GM12878 (cell line): Measurements from ENCODE around the gene ITGAL. TPM values are rescaled to one million over a fixed set of nuclear protein-coding genes. Genes with fewer than 3 reads are reported as not detected.

Experiments used
- ATAC-seq: fragments of 200-7000 bp; cut with Tn5 transposase; 3 replicates; pipeline ENCODE4 v1.9.1; 2020; ENCODE audit warnings: mild to moderate bottlenecking, moderate library complexity
- BruUV-seq: library from RNA; stranded (reverse); fragments of 400-500 nt; replicated peaks from 2 replicates; lab custom pipeline; 2021; lab: Mats Ljungman, UMichigan
- CTCF ChIA-PET: fragments of 300-600 bp; sonication (Branson Sonifier 250); formaldehyde crosslinking; extraction: SDS; loops from one replicate; lab custom pipeline; 2021; ENCODE audit warnings: inconsistent platforms; lab: Yijun Ruan, JAX
- POLR2A ChIA-PET: fragments of 350-600 bp; formaldehyde crosslinking; extraction: SDS; loops from one replicate; lab custom pipeline; 2021; ENCODE audit warnings: inconsistent platforms; lab: Charles Lee
- RAD21 ChIA-PET: fragments of 300-600 bp; sonication (Branson Sonifier 250); formaldehyde crosslinking; loops from one replicate; lab custom pipeline; 2023; ENCODE audit warnings: antibody characterized with exemption; ENCODE audit not compliant: unreplicated experiment; lab: Charles Lee
- SMC1A ChIA-PET: fragments of 300-600 bp; sonication (Branson Sonifier 250); formaldehyde crosslinking; loops from one replicate; lab custom pipeline; 2023; ENCODE audit not compliant: unreplicated experiment, uncharacterized antibody; lab: Charles Lee
- DNase-seq: peaks from one replicate; pipeline ENCODE4 v3.0.0-alpha.2; 2011; ENCODE audit warnings: low read depth, low spot score
- FAIRE-seq: peaks from 3 replicates; lab custom pipeline; 2011; peaks lifted over from hg19 to GRCh38; lab: Jason Lieb, UNC
- H2AFZ ChIP-seq: 2 replicates; pipeline ENCODE4 v1.6.0; 2011; ENCODE audit warnings: low read depth, low read length, control low read depth; ENCODE audit not compliant: control insufficient read depth
- H3K27ac ChIP-seq: 2 replicates; pipeline ENCODE4 v1.5.1; 2011; ENCODE audit warnings: control low read depth; ENCODE audit not compliant: control insufficient read depth, insufficient read depth
- H3K27me3 ChIP-seq, 2 experiments: replicated peaks in 1 of 2; 2 replicates each; pipeline versions ENCODE4 v1.6.0 to v1.6.1; 2011; ENCODE audit warnings: low read length in 1 of 2; ENCODE audit not compliant: control insufficient read depth in 2 of 2, insufficient read depth in 2 of 2
- H3K36me3 ChIP-seq, 2 experiments: 2 replicates each; pipeline ENCODE4 v1.5.1; 2011; ENCODE audit warnings: low read length in 1 of 2; ENCODE audit not compliant: control insufficient read depth in 2 of 2, insufficient read depth in 2 of 2
- H3K4me1 ChIP-seq: 2 replicates; pipeline ENCODE4 v1.6.1; 2011; ENCODE audit warnings: mild to moderate bottlenecking, low read length, moderate library complexity, mixed read lengths; ENCODE audit not compliant: control insufficient read depth, insufficient read depth
- H3K4me2 ChIP-seq: 2 replicates; pipeline ENCODE4 v1.6.0; 2011; ENCODE audit warnings: control low read depth; ENCODE audit not compliant: control insufficient read depth, insufficient read depth
- H3K4me3 ChIP-seq: fragments of 200-600 bp; sonication (generic); 2 replicates; pipeline ENCODE4 v1.5.1; 2016
- H3K79me2 ChIP-seq: 2 replicates; pipeline ENCODE4 v1.6.0; 2011; ENCODE audit warnings: low read length; ENCODE audit not compliant: control insufficient read depth, insufficient read depth
- H3K9ac ChIP-seq: 2 replicates; pipeline ENCODE4 v1.8.0; 2011; ENCODE audit warnings: low read length, control low read depth, mixed read lengths; ENCODE audit not compliant: control insufficient read depth, insufficient read depth
- H3K9me3 ChIP-seq: replicated peaks from 3 replicates; pipeline ENCODE4 v1.5.1; 2011; ENCODE audit warnings: mild to moderate bottlenecking, low read length; ENCODE audit not compliant: control insufficient read depth, insufficient read depth
- H4K20me1 ChIP-seq: 2 replicates; pipeline ENCODE4 v1.6.0; 2011; ENCODE audit not compliant: control insufficient read depth, insufficient read depth
- ATF3 ChIP-seq: IDR thresholded peaks from 2 replicates; pipeline ENCODE4 v1.6.1; 2011; ENCODE audit warnings: low read depth, mild to moderate bottlenecking, low read length, moderate library complexity, borderline replicate concordance; ENCODE audit errors: extremely low read depth
- CBX5 ChIP-seq: sonication (generic); IDR thresholded peaks from 2 replicates; pipeline ENCODE4 v1.6.1; 2016; ENCODE audit warnings: low read depth, moderate library complexity, mild to moderate bottlenecking, inconsistent platforms
- E2F4 ChIP-seq: IDR thresholded peaks from 2 replicates; pipeline ENCODE4 v1.6.1; 2012; ENCODE audit warnings: low read depth, low read length, improper control_type of control experiment
- ELK1 ChIP-seq: IDR thresholded peaks from 2 replicates; pipeline ENCODE4 v1.6.1; 2012; ENCODE audit warnings: low read depth, low read length, improper control_type of control experiment
- ESRRA ChIP-seq: IDR thresholded peaks from 2 replicates; pipeline ENCODE4 v1.6.1; 2012; ENCODE audit warnings: mild to moderate bottlenecking, low read length, improper control_type of control experiment
- LARP7 ChIP-seq: fragments of 450-650 bp; IDR thresholded peaks from 2 replicates; pipeline ENCODE4 v1.6.1; 2017; ENCODE audit warnings: mild to moderate bottlenecking
- MAX ChIP-seq: IDR thresholded peaks from 2 replicates; pipeline ENCODE4 v1.6.1; 2012; ENCODE audit warnings: low read depth, low read length, improper control_type of control experiment
- MEF2B ChIP-seq: fragments of 450-650 bp; IDR thresholded peaks from 2 replicates; pipeline ENCODE4 v1.6.1; 2018; ENCODE audit warnings: mild to moderate bottlenecking, moderate library complexity; ENCODE audit not compliant: partially characterized antibody, poor library complexity, severe bottlenecking
- PKNOX1 ChIP-seq: fragments of 450-650 bp; IDR thresholded peaks from 2 replicates; pipeline ENCODE4 v1.6.1; 2016; ENCODE audit warnings: mild to moderate bottlenecking
- POLR2AphosphoS2 ChIP-seq: IDR thresholded peaks from 2 replicates; pipeline ENCODE4 v1.6.1; 2011; ENCODE audit warnings: low read depth, mild to moderate bottlenecking, low read length, improper control_type of control experiment, moderate library complexity
- POLR2AphosphoS5 ChIP-seq: IDR thresholded peaks from 2 replicates; pipeline ENCODE4 v1.6.1; 2011; ENCODE audit warnings: mild to moderate bottlenecking, low read length, inconsistent platforms
- POU2F2 ChIP-seq: IDR thresholded peaks from 3 replicates; pipeline ENCODE4 v1.6.1; 2011; ENCODE audit warnings: low read depth, mild to moderate bottlenecking, low read length, borderline replicate concordance
- RAD51 ChIP-seq: fragments of 450-650 bp; IDR thresholded peaks from 2 replicates; pipeline ENCODE4 v1.6.1; 2016; ENCODE audit warnings: moderate library complexity, mild to moderate bottlenecking, inconsistent platforms
- RCOR1 ChIP-seq: conservative IDR thresholded peaks from 2 replicates; pipeline ENCODE4 v1.6.1; 2012; ENCODE audit warnings: low read depth, low read length, improper control_type of control experiment
- SMAD5 ChIP-seq: IDR thresholded peaks from 2 replicates; pipeline ENCODE4 v1.6.1; 2016; ENCODE audit warnings: antibody characterized with exemption, low read depth
- USF2 ChIP-seq: IDR thresholded peaks from 2 replicates; pipeline ENCODE4 v1.6.1; 2011; ENCODE audit warnings: low read depth, low read length, improper control_type of control experiment, borderline replicate concordance
- WRNIP1 ChIP-seq: IDR thresholded peaks from 2 replicates; pipeline ENCODE4 v1.6.1; 2011; ENCODE audit warnings: low read depth, low read length, improper control_type of control experiment, borderline replicate concordance
- ZNF622 ChIP-seq: fragments of 450-650 bp; IDR thresholded peaks from 2 replicates; pipeline ENCODE4 v1.6.1; 2017; ENCODE audit warnings: mild to moderate bottlenecking, inconsistent platforms
- WGBS: methylation state at CpG from one replicate; pipeline ENCODE4 v1.1.6; 2016; ENCODE audit warnings: low lambda C conversion rate; ENCODE audit not compliant: insufficient replicate concordance, insufficient coverage; ENCODE audit errors: missing lambda C conversion rate; 5-methylcytosine and 5-hydroxymethylcytosine counted together
- in situ Hi-C: fragments of 300-500 bp; cut with MboI; formaldehyde crosslinking; loops from 9 replicates; pipeline ENCODE4 v1.14.3; 2018; ENCODE audit warnings: mixed read lengths
- intact Hi-C: fragments of 100-400 bp; cut with micrococcal nuclease; formaldehyde crosslinking; loops from one replicate; pipeline ENCODE4 v1.14.2; 2022; ENCODE audit not compliant: unreplicated experiment
- polyA plus RNA-seq, 11 experiments: library from polyadenylated mRNA; depleted of rRNA in 4 of 11; unstranded in 6 of 11; stranded (reverse) in 5 of 11; fragments of >200 nt; fragmentation: Nextera tagmentation in 4 of 11; fragmentation: Illumina TruSeq in 1 of 11; extraction: Ambion mirVana in 4 of 11; extraction: Trizol in 1 of 11; gene quantifications; 1 replicate in 1 of 11; 2 replicates in 10 of 11; pipeline versions ENCODE4 v1.2.1 to v1.2.3, GENCODE V29; 2011 to 2016; ENCODE audit warnings: inconsistent platforms in 2 of 11, missing spikeins in 2 of 11, low read depth in 1 of 11
- total RNA-seq, 4 experiments: library from RNA; depleted of rRNA in 3 of 4; stranded (reverse); fragments of >200 nt in 3 of 4; fragmentation: Illumina TruSeq in 1 of 4; extraction: Trizol in 1 of 4; gene quantifications; 2 replicates each; pipeline versions ENCODE4 v1.2.1 to v1.2.3, GENCODE V29; 2013 to 2021

Gene ITGAL
- total and polyA plus RNA-seq, 10 of the 15 experiments (the other 5 are each of a cell fraction or from before 2014, with no cell fraction given), result 10.7 to 170 (median 96.9) TPM

GRCh38 chr16:30535106-30535776 is 62.7 kb downstream of the ITGAL start:
- in situ Hi-C loops, result no loop called here
- peaks cover 27% of the 10 kb centered on the region for H3K79me2 ChIP-seq
- CTCF ChIA-PET, result interaction anchor here (0.7 to 4.7 kb wide), 49 partner anchors 8 to 443 kb away, joined by 3 to 81 read pairs (median 6); partner anchors contain the start of genes DCTPP1, FBRS, ITGAL and SEPHS2
- under 1% methylated on average over 18 of the region's 18 CpGs for WGBS
- no peaks in the 10 kb centered on the region for H3K27me3 ChIP-seq
- FAIRE-seq (peak; percentile 81), ATAC-seq (peak; percentile 15), DNase-seq (no peak)
- no peaks in the 10 kb centered on the region for H4K20me1 ChIP-seq
- SMC1A ChIA-PET, result interaction anchor here (0.6 to 4.7 kb wide), 48 partner anchors 8 to 382 kb away, joined by 3 to 47 read pairs (median 4); partner anchors contain the start of genes DCTPP1, FBRS, ITGAL and SEPHS2
- H3K27ac ChIP-seq, result peak overlapping the region; percentile 85
- H3K4me3 ChIP-seq, result peak overlapping the region; percentile 90
- peaks cover 2 to 3% of the 10 kb centered on the region in 2 experiments; a peak in 1 of 4 replicates for H3K36me3 ChIP-seq
- H3K4me1 ChIP-seq, result no peaks in the 10 kb centered on the region
- BruUV-seq, result TSS peak; percentile 96
- POLR2A ChIA-PET, result interaction anchor here (0.6 to 5.2 kb wide), 33 partner anchors 8 to 166 kb away, joined by 3 to 109 read pairs (median 5); partner anchors contain the start of genes DCTPP1, FBRS, ITGAL and SEPHS2
- intact Hi-C loops, result loop anchor here (1.0 to 5.0 kb wide), 5 partner anchors 23 to 104 kb away; partner anchors contain the start of genes DCTPP1, SEPHS2, ZNF764 and ZNF785
- peak overlapping the region; percentile 62 for H2AFZ ChIP-seq
- peak overlapping the region; percentile 96 for H3K9ac ChIP-seq
- H3K9me3 ChIP-seq, result no peaks in the 10 kb centered on the region
- RAD21 ChIA-PET, result interaction anchor here (0.6 to 5.2 kb wide), 41 partner anchors 8 to 562 kb away, joined by 3 to 129 read pairs (median 6); partner anchors contain the start of genes DCTPP1, FBRS, PRR14 and SEPHS2
- peak overlapping the region; percentile 87 for H3K4me2 ChIP-seq
- TF ChIP-seq ATF3 (no peak), E2F4 (no peak), MAX (no peak), ELK1 (no peak), MEF2B (no peak), LARP7 (peak; percentile 14; the same call in 1 of the 2 replicates), POU2F2 (no peak), PKNOX1 (peak; percentile 10; the same call in 1 of the 2 replicates), RAD51 (0 out of 2 replicates have a peak, but pooled peaks have one; percentile 27), USF2 (no peak), SMAD5 (peak; percentile 93), POLR2AphosphoS5 (peak; percentile 78), POLR2AphosphoS2 (no peak), RCOR1 (no peak), ZNF622 (no peak), WRNIP1 (no peak), ESRRA (no peak), CBX5 (no peak)
